T-helper 17 cell (primary cell): ENCODE measurements around the gene SSR1. TPM values are rescaled to one million over a fixed set of nuclear protein-coding genes. Genes with fewer than 3 reads are reported as not detected.
A peak's percentile ranks its signal among the peaks of the same experiment; 100 is the strongest.
"Not testable (repeated sequence)": the region's sequence is repeated elsewhere in the genome, so short reads cannot be mapped to it uniquely, and the experiment has no call there.

ENCODE experiments used
- ATAC-seq: fragments of 150-1000 bp; cut with Tn5 transposase; 2 replicates; pipeline ENCODE4 v1.10.0; 2021; ENCODE audit warnings: mild to moderate bottlenecking, moderate library complexity
- DNase-seq, 3 donors: peaks; one replicate each; pipeline versions ENCODE4 v3.0.0 to v3.0.0-alpha.2; 2020 to 2021
- H3K9me3 ChIP-seq: one replicate; pipeline ENCODE4 v1.7.0; 2013; ENCODE audit warnings: low read length, mild to moderate bottlenecking; ENCODE audit not compliant: control insufficient read depth, poor library complexity, severe bottlenecking
- H3K27ac Mint-ChIP-seq: one replicate; pipeline ENCODE4 v1.8.0; 2022; ENCODE audit warnings: mild to moderate bottlenecking, moderate library complexity, mixed read lengths
- H3K27me3 Mint-ChIP-seq: one replicate; pipeline ENCODE4 v1.8.0; 2022; ENCODE audit warnings: mixed read lengths
- H3K36me3 Mint-ChIP-seq: one replicate; pipeline ENCODE4 v1.8.0; 2022; ENCODE audit warnings: low read depth, mixed read lengths
- H3K4me1 Mint-ChIP-seq: one replicate; pipeline ENCODE4 v1.8.0; 2022; ENCODE audit warnings: mild to moderate bottlenecking, mixed read lengths
- H3K4me3 Mint-ChIP-seq: one replicate; pipeline ENCODE4 v1.8.0; 2022; ENCODE audit warnings: mild to moderate bottlenecking, moderate library complexity, mixed read lengths
- total RNA-seq, 4 donors: library from RNA in 2 of 4; stranded (reverse) in 2 of 4; gene quantifications; one replicate each; pipeline ENCODE4 v1.2.3 and lab custom pipeline; 2022 to 2026

The SSR1 gene
- total RNA-seq, 2 donors from 2014 or later = 80.4 to 96.1 TPM

DNA sequence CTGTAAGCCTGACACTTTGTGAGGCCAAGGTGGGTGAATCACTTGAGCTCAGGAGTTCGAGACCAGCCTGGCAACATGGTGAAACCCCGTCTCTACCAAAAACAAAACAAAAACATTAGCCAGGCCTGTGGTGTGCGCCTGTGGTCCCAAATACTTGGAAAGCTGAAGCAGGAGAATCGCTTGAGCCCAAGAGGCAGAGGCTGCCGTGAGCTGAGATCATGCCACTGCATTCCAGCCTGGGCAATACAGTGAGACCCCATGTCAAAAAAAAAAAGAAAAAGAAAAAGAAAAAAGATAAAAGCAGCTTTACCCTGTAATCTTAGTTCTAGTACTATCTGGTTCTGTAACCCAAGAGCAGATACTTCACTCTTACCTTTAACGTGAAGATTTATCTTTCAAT, 27.6 kb downstream of the SSR1 start:
- Mint-ChIP-seq H3K27ac (no peak overlapping the region), H3K27me3 (no peaks in the 10 kb centered on the region), H3K4me1 (peaks cover 17% of the 10 kb centered on the region), H3K4me3 (no peak overlapping the region), H3K36me3 (no peaks in the 10 kb centered on the region)
- ATAC-seq = no peak
- DNase-seq = no peak
- no peaks in the 10 kb centered on the region for H3K9me3 ChIP-seq

DNA sequence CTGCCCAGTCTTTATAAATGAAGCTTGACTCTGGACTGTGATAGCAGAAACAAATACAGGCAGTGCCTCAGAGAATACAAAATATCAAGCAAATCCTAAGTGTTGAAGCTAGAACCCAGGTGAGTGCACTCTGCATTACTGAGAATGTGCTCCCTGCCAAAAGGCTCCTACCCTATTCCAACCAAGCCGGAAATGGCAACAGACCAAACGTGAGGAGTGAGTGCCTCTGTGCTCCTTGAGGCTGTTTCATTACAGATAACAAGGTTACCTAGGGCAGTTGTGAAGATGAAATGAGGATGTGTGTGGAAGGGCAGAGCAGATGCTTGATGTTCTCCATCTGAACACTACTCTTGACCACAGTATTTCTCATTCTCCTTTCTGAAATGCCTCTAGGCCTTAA, 29.3 kb downstream of the SSR1 start:
- Mint-ChIP-seq H3K27ac (no peak overlapping the region), H3K4me1 (peaks cover 18% of the 10 kb centered on the region), H3K27me3 (no peaks in the 10 kb centered on the region), H3K4me3 (no peak overlapping the region), H3K36me3 (no peaks in the 10 kb centered on the region)
- ATAC-seq = no peak
- DNase-seq = no peak
- no peaks in the 10 kb centered on the region for H3K9me3 ChIP-seq

DNA sequence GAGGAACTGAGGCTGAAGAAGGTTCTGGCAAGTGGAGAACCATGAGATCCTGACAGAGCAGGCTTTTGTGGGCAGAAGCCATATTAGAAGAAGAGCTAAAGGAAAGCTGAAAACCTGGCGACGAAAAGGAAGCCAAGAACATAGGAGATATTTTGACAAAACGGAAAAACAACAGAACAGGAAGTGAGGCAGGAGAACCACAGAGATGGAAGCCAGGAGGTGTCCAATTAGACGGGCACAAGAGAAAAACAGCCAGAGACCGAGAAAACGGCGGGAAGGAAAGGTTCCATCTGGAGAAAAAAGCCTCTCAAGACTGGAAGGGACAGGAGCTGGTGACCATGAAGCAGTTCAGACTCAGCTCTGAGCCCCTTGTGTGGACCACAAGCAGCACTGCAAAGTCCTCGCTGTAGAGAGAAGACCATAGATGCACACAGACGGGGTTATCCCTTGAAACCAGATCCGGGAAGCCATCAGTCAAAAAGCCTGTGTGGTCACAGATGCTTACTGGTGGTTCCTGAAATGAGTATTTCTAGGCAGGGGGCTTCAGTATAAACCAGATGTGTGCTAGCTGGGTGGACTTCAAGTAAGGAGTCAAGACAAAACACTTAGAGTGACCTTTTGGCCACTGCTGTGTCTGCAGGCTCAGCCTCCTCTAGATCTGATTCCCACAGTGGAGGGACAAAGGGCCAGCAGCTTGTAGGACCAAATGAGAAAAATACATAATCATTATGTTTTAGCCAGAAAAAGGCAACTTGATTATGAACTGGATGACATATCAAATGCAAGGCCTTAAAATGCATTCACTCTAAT, 30.7 kb downstream of the SSR1 start:
- ATAC-seq = peak; percentile 18
- H3K4me3 Mint-ChIP-seq = peak overlapping the region; percentile 66
- no peaks in the 10 kb centered on the region for H3K9me3 ChIP-seq
- no peaks in the 10 kb centered on the region for H3K36me3 Mint-ChIP-seq
- peak overlapping the region; percentile 86 for H3K27ac Mint-ChIP-seq
- peaks cover 21% of the 10 kb centered on the region for H3K4me1 Mint-ChIP-seq
- DNase-seq = no peak
- H3K27me3 Mint-ChIP-seq = no peaks in the 10 kb centered on the region

DNA sequence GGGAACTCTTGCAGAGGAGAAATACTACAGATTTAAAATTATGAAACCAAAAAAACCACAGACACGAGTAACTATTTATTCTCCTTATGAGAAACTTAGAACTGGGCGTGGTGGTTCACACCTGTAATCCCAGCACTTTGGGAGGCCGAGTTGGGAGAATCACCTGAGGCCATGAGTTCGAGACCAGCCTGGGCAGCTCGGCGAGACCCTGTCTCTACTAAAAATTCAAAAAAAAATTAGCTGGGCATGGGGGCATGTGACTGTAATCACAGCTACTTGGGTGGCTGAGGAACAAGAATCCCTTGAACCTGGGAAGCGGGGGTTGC, 36.8 kb downstream of the SSR1 start:
- H3K36me3 Mint-ChIP-seq = no peaks in the 10 kb centered on the region
- H3K27me3 Mint-ChIP-seq = peaks cover 5% of the 10 kb centered on the region
- ATAC-seq (no peak), DNase-seq (no peak)
- H3K27ac Mint-ChIP-seq = peak overlapping the region; percentile 41
- no peak overlapping the region for H3K4me3 Mint-ChIP-seq
- peaks cover 14% of the 10 kb centered on the region for H3K4me1 Mint-ChIP-seq
- no peaks in the 10 kb centered on the region for H3K9me3 ChIP-seq

DNA sequence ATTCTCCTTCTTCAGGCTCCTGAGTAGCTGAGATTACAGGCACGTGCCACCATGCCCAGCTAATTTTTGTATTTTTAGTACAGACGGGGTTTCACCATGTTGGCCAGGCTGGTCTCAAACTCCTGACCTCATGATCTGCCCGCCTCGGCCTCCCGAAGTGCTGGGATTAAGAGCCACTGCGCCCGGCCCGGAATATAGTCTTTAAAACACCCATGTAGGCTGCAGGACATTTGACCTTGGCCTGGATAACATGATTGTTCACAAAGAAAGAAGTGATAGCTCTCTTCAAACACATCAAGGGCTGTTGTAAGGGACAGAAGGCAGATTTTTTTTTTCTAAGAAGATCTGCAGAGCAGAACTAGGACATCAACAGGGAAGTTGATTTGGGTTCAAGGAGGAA, 38.5 kb downstream of the SSR1 start:
- not testable (repeated sequence) for H3K9me3 ChIP-seq, ATAC-seq, H3K36me3 Mint-ChIP-seq

DNA sequence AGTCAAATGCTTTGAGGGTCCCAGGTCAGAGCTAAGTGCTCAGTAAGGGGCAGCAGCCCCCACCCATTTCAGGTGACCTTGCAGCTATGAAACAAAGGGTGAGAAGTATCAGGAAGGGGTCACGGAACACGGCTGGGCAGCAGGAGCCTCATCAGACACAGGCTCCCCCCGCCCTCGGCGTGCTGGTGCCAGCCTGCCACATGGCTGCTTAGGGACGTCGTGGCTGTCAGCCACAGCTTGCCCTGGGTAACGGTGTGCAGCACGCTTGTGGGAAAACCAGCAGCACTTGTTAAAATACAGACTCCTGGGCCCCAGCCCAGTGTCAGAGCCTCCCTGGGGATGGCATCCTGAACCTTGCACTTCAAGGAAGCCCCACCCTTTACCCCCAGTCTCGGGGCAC, 39.3 kb downstream of the SSR1 start:
- peaks cover 10% of the 10 kb centered on the region for H3K4me1 Mint-ChIP-seq
- ATAC-seq = no peak
- H3K27ac Mint-ChIP-seq = no peak overlapping the region
- peaks cover 4% of the 10 kb centered on the region for H3K36me3 Mint-ChIP-seq
- no peaks in the 10 kb centered on the region for H3K9me3 ChIP-seq
- no peak overlapping the region for H3K4me3 Mint-ChIP-seq
- DNase-seq = no peak
- peaks cover 14% of the 10 kb centered on the region for H3K27me3 Mint-ChIP-seq

More for the DNA sequence above, 38.5 kb downstream of the SSR1 start:
- peaks cover 12% of the 10 kb centered on the region for H3K4me1 Mint-ChIP-seq
- H3K27me3 Mint-ChIP-seq = peaks cover 14% of the 10 kb centered on the region
- H3K27ac Mint-ChIP-seq, DNase-seq, H3K4me3 Mint-ChIP-seq: not testable (repeated sequence)

DNA sequence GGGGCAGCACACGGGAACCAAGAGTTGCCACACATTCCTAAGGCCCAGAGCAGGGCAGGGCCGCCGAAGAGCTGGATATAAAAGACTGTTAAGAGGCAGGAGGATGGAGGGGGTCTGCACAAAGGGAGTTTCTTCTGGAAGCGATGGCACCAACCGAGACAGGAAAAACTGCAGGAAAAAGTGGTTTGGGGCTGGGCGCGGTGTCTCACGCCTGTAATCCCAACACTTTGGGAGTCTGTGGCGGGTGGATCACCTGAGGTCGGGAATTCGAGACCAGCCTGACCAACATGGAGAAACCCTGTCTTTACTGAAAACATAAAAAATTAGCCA, 41.8 kb downstream of the SSR1 start:
- no peak for ATAC-seq
- Mint-ChIP-seq H3K27ac (peak overlapping the region; percentile 34), H3K4me1 (peaks cover 7% of the 10 kb centered on the region), H3K27me3 (peaks cover 14% of the 10 kb centered on the region), H3K36me3 (peaks cover 4% of the 10 kb centered on the region), H3K4me3 (no peak overlapping the region)
- DNase-seq = no peak
- H3K9me3 ChIP-seq = no peaks in the 10 kb centered on the region

DNA sequence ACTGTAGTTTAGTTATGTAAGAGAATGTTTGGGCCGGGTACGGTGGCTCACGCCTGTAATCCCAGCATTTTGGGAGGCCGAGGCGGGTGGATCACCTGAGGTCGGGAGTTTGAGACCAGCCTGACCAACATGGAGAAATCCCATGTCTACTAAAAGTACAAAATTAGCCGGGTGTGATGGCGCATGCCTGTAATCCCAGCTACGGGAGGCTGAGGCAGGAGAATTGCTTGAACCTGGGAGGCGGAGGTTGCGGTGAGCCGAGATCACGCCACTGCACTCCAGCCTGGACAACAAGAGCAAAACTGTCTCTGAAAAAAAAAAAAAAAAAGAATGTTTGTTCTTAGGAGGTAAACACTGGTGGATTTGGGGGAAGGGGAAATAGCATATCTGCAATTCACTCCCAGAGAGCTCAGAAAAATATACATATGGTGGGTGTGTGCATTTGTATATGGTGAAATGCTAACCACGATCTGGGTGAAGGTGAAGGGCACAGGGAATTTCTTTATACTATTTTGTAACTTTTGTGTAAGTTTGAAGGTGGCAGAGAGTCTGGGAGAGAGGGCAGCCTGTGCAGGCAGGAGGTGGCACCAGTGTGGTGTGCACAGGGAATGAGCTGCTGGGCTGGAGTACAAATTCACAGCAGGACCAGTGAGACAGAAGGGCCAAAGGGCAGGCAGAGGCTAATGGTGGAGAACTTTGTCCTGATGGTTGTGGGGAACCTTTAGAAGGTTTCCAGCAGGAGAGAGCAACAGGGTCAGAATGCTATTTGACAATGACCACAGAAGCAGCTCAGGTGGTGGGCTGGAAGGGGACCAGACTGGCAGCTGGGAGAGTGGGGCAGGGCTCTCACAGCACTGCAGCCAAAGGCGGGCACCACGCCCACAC, 42.4 kb downstream of the SSR1 start:
- Mint-ChIP-seq H3K27me3 (peaks cover 14% of the 10 kb centered on the region), H3K27ac (peak overlapping the region; percentile 34), H3K36me3 (peaks cover 4% of the 10 kb centered on the region), H3K4me3 (no peak overlapping the region), H3K4me1 (peaks cover 2% of the 10 kb centered on the region)
- DNase-seq (no peak), ATAC-seq (no peak)
- no peaks in the 10 kb centered on the region for H3K9me3 ChIP-seq

DNA sequence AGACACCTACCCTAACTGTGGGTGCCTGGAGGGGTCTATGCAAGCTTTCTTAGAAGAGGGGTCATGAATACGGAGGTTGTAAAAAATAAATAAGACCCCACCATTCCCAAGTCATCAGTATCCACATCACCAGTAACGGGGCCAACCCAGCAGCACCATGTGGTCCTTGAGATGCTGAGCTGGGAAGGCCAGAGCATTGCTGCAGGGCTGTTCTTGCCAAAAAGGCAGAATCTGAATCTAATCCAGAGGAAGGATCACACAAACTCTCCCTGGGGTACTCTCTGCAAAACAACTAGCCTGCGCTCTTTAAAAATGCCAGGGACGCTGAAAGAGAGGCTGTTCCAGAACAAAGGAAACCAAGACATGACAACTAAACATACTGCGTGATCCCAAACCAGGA, 43.2 kb downstream of the SSR1 start:
- Mint-ChIP-seq H3K4me1 (peaks cover 2% of the 10 kb centered on the region), H3K27ac (no peak overlapping the region), H3K4me3 (no peak overlapping the region), H3K36me3 (peaks cover 4% of the 10 kb centered on the region), H3K27me3 (peaks cover 13% of the 10 kb centered on the region)
- DNase-seq (no peak), ATAC-seq (no peak)
- no peaks in the 10 kb centered on the region for H3K9me3 ChIP-seq

DNA sequence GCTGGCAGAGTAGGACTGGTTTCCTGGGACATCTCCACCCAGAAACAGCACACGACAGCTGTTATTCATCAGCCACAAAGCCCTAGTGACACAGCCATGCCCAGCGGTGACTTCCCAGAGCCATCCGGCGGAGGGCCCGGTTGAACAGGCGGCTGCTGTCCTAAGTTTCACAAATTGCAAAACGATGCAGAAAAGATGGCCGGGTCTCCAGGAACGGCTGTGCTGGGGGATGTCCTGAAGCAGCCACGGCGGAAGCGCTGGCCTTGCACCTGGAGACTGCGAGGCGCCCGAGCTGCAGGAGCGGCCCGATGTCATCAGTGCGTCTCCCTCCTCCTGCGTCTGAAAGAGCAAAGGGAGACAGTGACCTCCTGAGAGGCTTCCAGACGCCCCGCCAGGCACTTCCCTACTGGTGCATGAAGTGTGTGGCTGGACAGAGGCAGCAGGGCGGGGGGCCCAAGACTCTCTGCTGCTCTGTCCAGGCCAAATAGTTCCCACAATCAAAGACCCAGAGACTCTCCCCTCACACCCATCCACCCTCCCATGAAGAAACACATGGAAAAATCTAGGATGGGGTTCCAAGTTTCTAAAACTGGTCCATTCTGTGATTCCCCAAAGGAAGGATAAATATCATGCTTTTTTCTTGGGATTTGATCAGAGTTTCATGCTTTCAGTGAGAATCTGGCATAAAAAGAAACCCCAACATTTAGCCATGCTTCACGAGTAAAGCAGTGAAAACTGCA, 44.0 kb downstream of the SSR1 start:
- DNase-seq (no peak), ATAC-seq (no peak)
- Mint-ChIP-seq H3K36me3 (peaks cover 4% of the 10 kb centered on the region), H3K4me3 (no peak overlapping the region), H3K27me3 (peaks cover 9% of the 10 kb centered on the region), H3K27ac (no peak overlapping the region), H3K4me1 (peaks cover 2% of the 10 kb centered on the region)
- H3K9me3 ChIP-seq = no peaks in the 10 kb centered on the region

DNA sequence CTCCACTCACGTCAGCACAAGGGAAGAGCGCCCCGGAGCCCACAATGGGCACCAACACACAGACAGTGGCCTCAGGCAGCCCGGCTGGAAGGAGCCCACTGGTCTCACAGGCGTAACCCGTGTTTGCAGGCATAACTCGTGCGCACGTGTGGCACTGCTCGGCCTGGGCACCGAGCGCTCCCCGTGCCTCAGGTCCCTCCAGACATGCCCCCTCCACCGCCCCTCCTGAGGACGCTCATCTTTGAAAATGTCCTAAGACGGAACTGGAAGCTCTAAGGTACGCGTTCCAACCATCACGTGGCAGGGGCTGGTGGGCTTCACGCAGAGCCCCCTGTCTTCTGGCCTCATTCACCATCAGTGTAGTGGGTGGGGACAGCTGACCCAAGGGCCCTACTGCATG, 44.6 kb downstream of the SSR1 start:
- no peak for DNase-seq
- H3K27ac Mint-ChIP-seq = no peak overlapping the region
- no peaks in the 10 kb centered on the region for H3K9me3 ChIP-seq
- ATAC-seq = no peak
- peaks cover 9% of the 10 kb centered on the region for H3K27me3 Mint-ChIP-seq
- H3K36me3 Mint-ChIP-seq = peaks cover 4% of the 10 kb centered on the region
- H3K4me1 Mint-ChIP-seq = peaks cover 2% of the 10 kb centered on the region
- no peak overlapping the region for H3K4me3 Mint-ChIP-seq

DNA sequence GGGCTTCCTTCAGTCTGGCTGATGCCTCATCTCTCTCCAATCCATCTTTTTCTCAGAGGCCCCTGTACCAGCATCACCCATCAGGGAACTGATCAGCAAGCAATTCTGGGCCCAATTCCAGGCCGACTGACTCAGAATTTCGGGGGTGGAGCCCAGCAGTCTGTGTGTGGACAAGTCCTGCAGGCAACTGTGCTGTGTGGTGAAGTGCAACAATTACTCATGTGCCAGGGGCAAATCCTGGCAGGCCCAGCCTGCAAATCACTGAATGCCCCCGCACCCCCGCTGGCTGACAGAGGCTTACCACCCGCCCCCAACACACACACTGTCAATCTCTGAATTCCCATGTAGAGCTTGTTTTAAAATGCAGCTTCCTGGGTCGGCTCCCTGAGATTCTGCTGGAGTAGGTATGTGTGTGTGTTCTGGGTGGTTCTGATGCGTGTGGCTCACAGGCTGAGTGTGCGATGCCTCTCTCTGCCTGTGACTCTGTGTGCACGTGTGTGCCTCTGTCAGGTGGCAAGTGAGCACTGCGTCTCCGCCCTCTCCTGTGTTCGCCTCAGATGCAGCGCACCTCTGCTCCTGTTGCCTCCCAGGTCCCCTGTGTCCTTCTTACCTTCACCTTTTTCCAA, 45.4 kb downstream of the SSR1 start:
- Mint-ChIP-seq H3K4me1 (peaks cover 2% of the 10 kb centered on the region), H3K27me3 (peaks cover 11% of the 10 kb centered on the region), H3K4me3 (no peak overlapping the region), H3K27ac (no peak overlapping the region), H3K36me3 (peaks cover 4% of the 10 kb centered on the region)
- DNase-seq (no peak), ATAC-seq (no peak)
- H3K9me3 ChIP-seq = no peaks in the 10 kb centered on the region

DNA sequence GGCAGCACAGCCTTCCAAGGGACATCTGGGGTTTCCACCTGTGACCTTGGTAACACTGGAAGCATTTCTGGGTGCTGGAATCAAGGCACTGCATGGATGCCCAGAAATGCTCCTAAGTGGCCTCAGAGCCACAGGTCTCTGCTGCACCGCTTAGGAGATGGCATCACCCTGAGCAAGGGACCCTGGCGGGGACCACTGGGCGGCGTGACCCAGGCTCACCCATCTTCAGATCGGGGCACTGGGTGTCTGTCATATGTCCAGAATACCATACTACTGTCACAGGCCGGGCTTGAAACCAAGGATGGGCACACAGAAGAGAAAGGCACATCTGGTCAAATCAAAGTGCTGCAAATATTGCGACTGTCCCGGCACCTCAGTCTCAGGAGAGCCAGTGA, 45.9 kb downstream of the SSR1 start:
- H3K27ac Mint-ChIP-seq = no peak overlapping the region
- peaks cover 2% of the 10 kb centered on the region for H3K4me1 Mint-ChIP-seq
- DNase-seq (no peak), ATAC-seq (no peak)
- no peak overlapping the region for H3K4me3 Mint-ChIP-seq
- H3K9me3 ChIP-seq = no peaks in the 10 kb centered on the region
- peaks cover 15% of the 10 kb centered on the region for H3K27me3 Mint-ChIP-seq
- H3K36me3 Mint-ChIP-seq = peaks cover 4% of the 10 kb centered on the region
